CD4-positive, alpha-beta T cell treated with Interleukin-6 at 100 ng/mL for 8 hours (primary cell): ENCODE results near the gene NLRP6.
A peak's percentile ranks its signal among the peaks of the same experiment; 100 is the strongest.
"Not testable (repeated sequence)": the region's sequence is repeated elsewhere in the genome, so short reads cannot be mapped to it uniquely, and the experiment has no call there.

Experiments used
- DNase-seq: peaks from one replicate; pipeline ENCODE4 v3.0.0-alpha.2; 2020; ENCODE audit warnings: mixed read lengths, low spot score

The NLRP6 gene

DNA sequence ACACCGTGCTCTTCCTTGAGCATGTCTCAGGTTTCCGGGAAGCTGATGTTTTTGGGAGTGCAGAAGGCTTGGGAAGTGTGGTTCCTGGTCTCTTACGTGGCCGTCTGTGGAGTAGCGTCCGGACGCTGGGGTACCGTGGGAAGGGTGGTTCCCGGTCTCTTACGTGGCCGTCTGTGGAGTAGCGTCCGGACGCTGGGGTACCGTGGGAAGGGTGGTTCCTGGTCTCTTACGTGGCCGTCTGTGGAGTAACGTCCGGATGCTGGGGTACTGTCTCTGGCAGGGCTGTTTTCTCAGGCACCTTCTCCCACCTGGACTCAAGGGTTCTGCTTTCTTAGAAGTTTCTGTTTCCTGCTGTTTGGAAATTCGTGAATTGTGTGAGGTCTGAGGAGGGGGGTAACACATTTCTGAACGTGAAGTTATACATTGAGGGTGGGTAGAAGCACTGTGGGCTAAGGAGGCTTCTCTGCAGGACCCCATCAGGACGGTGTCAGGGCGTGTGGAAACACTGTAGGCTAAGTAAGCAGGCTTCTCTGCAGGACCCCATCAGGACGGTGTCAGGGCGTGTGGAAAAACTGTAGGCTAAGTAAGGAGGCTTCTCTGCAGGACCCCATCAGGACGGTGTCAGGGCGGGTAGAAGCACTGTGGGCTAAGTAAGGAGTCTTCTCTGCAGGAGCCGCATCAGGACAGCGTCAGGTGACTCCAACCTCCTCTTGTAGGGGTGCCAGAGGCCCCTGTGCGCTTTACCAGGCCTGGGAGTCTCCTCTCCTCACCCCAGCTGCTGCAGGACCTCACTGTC, 47.8 kb downstream of the NLRP6 start:
- DNase-seq, result no peak

DNA sequence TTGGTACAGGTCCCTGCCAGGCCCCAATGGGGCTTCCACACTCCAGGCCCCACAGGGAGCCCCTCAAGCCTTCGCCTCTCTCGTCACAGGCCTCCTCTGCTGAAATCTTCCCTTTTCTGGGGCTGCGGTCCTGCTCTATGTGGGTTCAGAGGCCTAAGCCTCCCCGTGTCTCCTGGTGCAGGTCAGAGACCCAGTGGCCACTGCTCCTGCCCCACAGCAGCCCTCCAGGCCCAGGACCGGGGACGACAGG, 48.3 kb downstream of the NLRP6 start:
- no peak for DNase-seq

DNA sequence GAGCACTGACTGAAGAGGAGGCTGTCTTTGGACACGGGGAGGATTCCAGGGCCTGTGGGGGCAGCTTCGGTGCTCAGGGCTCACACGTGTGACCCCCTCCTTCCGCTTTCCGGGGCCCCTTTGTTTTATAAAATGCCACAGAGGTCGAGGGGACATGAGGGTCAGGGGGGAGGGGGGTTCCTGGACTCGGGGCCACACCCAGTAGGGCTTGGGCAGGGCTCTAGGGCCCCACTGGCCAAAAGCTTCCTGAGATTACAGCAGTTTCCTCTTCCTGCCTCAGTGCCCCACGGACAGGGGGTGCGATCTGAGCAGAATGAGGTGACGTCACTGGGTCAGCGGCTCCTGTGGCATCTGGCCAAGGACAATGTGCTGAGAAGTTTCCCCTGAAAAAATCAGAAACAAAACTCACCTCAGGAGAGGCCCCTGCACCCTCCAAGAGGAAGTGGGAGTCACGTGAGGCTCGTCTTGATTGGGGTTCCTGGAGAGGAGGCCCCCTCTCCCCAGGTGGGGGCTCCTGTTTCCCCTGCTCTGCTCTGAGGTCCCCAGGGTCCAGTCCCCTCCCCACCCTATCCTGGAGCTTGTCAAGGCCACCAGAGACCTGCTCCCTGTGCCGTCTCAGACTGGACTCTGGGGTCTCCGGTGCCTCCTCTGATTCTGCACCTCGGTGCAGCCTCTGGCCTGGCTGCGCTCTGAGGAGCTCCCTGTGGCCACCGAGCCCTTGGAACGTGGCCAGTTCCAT, 48.8 kb downstream of the NLRP6 start:
- peak; percentile 77 for DNase-seq

DNA sequence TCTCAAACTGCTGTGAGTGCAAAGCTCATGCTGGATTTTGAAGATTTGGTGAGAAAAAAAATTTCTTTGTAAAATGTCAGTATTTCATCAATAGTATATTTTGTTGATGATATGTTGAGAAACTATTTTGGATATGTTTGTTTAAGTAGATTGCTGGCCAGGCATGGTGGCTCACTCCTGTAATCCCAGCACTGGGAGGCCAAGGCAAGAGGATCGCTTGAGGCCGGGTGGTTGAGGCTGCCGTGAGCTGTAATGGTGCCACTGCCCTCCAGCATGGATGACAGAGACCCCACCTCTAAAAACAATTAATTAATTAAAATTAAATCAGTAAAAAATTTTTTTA, 49.3 kb downstream of the NLRP6 start:
- DNase-seq, result no peak

DNA sequence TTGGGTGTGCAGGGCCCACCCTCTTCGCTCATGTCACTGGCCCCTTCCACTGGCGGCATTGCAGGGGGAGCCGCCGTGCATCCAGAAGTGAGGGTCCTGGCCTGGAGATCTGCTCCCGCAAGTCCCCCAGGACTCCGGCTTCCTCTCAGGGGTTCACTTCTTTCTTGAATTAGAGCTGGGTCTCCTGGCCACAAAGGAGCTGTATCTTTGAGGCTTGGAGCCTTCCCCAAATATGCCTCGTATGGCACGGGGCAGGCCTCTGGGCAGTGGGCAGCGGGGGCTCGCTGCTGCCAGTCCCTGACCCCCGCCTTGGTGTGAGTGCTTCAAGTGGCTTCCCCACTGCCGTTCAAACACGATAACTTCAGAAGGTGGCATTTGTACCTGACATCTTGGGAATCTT, 49.8 kb downstream of the NLRP6 start:
- no peak for DNase-seq

DNA sequence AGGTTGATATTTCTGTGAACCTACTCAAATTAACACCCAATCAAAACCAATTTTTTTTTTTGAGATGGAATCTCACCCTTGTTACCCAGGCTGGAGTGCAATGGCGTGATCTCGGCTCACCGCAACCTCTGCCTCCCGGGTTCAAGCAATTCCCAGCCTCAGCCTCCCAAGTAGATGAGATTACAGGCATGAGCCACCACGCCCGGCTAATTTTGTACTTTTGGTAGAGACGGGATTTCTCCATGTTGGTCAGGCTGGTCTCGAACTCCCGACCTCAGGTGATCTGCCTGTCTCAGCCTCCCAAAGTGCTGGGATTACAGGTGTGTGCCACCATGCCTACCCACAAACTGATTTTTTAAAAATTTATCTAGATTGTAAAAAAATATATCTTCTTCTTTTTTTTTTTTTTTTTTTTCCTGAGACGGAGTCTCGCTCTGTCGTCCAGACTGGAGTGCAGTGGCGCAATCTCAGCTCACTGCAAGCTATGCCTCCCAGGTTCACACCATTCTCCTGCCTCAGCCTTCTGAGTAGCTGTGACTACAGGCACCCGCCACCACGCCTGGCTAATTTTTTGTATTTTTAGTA, 50.4 kb downstream of the NLRP6 start:
- DNase-seq, result not testable (repeated sequence)

DNA sequence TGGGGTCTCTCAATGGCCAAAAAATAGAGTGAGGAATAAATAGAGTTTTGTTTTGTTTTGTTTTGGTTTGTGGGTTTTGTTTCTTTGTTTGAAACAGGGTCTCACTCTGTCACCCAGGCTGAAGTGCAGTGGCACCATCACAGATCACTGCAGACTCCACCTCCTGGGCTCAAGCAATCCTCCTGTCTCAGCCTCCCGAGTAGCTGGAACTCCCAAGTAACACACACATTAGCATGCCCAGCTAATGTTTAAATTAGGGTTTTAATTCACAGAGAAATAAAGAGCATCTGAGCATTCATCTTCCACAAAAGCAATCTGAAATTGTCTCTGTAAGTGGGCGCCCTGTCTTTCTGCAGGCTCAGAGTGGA, 51.7 kb downstream of the NLRP6 start:
- no peak for DNase-seq

DNA sequence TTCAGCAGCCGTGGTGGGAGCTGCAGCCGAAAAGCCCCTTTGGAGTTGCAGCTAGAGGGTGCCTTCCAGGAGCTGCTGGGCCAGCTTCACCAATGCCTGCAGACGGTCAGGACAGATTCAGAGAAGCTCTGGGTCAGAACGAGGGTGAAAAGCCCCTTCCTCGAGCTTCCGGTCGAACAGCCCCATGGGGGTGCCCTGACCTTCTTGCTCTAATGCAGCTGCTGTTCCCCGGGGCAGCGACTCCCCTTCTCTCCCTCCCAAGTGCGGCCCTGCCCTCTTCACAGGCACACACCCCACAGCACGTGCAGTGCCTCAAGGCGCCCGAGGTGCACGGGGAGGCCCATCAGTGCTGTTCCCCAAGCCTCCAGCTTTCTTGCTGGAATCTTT, 52.1 kb downstream of the NLRP6 start:
- DNase-seq, result no peak

DNA sequence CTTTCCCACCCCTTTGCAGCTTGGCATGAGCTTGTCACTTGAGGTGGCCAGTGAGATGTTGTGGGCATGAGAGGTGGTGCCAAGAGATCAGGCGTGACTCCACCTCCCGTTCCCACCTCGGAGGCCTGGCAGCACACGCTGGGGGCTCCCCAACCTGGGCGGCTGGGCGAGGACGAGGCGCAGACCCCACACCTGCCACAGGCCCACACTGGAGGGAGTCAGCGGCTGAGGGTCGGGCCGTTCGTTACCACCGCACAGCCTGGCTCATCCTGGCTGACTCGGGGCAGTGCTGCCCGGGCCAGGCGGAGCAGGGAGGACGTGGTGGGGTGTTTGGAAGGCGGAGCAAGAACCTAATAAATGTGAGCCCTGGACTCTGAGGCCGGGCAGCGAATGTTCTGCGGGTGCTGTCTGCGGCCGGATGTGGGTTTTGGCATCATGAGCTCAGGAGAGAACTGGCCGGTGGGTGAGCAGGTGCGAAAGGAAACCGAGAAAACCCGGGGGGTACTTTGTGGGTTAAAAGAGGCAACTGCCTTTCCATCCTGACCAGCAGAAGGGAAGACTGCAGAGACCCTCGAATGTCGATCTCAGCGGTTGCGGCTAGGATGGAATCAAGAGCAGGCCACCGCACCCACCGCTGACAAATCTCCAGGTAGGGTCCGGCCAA, 52.6 kb downstream of the NLRP6 start:
- no peak for DNase-seq

DNA sequence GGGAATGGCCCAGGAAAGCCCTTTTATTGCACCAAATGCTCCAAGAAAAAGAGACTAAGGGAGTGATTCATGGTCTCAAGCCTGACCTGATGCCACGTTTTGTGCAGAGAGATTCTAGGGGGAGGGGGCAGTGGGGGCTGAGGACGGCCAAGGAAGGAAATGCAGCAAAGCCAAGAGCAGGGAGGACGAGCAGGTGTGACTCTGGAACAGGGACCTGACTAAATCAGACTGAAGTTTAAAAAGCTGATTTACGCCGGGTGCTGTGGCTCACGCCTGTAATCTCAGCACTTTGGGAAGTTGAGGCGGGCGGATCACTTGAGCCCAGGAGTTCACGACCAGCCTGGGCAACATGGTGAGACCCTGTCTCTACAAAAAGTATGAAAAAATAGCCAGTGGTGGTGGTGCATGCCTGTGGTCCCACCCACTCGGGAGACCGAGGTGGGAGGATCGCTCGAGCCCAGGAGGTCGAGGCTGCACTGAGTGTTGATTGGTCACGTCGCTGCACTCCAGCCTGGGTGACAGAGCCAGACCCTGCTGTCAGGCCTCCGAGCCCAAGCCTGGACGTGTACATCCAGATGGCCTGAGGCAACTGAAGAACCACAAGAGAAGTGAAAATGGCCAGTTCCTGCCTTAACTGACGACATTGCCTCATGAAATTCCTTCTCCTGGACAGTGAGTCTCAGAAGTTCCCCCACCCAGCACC, 53.3 kb downstream of the NLRP6 start:
- DNase-seq, result no peak

DNA sequence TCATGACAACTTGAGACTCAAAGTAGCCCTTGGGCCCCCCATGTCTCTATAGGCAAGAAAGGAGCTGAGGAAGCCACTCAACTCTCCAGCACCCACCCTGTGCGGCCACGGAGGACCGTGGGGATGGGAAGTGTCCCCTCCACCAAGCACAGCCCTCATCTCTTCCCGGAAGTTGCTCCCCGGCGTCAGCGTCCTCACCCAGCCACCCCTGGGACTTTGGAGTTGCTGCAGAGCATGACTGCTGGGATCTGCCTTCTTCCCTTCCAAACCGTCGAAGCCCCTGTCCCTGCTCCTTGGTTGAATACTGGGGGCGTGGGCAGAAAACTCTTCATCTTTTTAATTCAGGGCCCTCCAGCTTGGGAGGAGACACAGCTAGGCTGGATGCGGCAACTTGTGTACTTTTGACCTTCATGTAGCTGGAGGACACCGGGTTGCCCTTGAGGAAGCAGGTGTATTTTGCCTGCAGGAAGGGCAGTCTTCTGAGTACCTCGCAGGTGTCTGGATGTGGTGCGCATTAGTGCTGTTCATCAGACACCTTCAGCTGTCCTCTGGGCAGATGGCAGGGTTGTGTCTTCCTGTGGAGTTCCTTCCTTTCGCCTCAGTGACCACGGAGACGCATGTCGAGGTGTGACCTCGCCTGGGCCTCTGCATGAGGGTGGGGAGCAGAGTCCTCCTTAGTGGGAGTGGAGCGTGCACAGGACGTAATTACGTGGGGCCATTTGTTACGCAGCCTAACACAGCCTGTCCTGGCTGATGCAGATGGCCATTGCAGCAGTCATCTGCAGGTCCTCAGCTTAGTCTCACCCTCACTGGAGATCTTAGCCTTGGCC, 54.7 kb downstream of the NLRP6 start:
- DNase-seq, result no peak

DNA sequence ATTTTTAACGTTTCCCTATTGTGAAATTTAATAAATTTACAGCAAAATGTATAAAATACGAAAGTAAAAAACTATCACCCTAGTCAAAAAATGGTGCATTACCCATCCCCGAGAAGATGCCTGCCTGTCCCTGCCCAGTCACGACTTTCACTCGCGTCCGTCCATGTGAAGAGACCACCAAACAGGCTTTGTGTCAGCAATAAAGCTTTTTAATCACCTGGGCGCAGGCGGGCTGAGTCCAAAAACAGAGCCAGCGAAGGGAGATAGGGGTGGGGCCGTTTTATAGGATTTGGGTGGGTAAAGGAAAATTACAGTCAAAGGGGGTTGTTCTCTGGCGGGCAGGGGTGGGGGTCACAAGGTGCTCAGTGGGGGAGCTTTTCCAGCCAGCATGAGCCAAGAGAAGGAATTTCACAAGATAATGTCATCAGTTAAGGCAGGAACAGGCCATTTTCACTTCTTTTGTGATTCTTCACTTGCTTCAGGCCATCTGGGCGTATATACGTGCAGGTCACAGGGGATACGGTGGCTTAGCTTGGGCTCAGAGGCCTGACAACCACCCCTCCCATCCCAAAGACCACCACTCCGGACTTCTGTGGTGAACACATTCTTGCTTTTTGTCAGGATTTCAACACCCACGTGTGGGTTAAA, 55.5 kb downstream of the NLRP6 start:
- not testable (repeated sequence) for DNase-seq

DNA sequence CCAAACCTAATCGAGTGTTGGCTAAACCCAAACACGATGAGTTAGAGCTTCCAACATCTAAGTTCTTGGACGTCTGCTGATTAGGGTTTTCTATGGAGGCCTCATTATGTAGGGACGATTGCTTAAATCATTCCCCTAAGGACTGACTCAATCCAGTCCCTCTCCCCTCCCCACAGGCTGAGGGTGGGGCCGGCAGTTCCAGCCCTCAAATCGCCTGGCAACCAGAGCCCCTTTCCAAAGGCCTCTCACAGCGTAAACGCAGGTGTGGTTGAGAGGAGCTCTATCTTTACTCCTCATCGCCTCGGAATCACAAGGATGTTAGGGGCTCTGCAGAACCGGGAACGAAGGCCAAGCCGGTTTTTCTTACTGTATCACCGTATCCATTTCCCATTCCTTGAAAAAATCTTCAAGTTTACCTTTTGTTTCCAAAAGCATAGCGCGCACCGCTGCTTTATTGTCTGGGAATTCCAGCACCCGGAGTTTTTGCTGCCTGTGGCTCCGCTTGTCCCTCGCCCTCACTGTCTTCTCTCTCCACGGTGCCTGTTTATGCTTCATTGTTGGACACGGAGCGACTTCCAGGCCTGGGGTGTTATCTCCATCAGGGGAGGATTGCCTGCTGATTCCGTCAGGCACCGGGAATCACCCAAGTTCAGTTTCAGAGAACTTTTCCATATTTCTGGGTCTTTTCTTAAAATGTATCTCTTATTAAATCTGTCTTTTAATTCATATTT, 56.2 kb downstream of the NLRP6 start:
- DNase-seq, result no peak
